Measurements from ENCODE around the gene ERBB4.

GRCh38 chr2:212109792-212110680 lies 428.6 kb downstream of the ERBB4 start:
- TF ChIP-seq CTCF (IDR thresholded peaks at IDR 0.05 in 4 of 5, conservative IDR thresholded peaks at IDR 0.05 in 1 of 5) (no peak), POLR2A (IDR thresholded peaks at IDR 0.05) (no peak)

All from gastrocnemius medialis (tissue), 4 donors.